ENCODE measurements around the gene DNAH17. TPM values are rescaled to one million over a fixed set of nuclear protein-coding genes. Genes with fewer than 3 reads are reported as not detected.

The DNAH17 gene
- total and polyA plus RNA-seq, 3 experiments from 2014 or later: 0.20 TPM; not detected in 2

DNA sequence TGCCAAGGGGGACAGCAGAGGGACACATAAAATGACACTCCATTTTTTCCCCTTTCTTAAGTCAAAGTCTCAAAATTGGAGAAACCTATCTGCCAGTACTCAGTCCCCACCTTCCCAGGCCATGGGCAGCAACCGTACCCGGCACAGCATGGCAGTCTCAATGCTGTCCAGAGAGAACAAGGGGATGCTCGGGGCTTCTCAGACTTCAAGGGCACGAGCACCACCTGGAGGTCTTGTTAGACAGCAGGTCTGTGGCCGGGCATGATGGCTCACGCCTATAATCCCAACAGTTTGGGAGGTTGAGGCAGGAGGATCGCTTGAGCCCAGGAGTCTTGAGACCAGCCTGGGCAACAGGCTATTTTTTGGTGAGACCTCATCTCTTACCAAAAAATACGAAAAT, 3.2 kb downstream of the DNAH17 start:
- ChIA-PET CTCF (no interaction called here), POLR2A (no interaction called here)
- Histone ChIP-seq H3K4me3 (ENCODE audit: low read length) (no peak overlapping the region), H3K27me3 (ENCODE audit: insufficient read depth, low read length, poor library complexity, severe bottlenecking) (no peaks in the 10 kb centered on the region), H3K4me1 (ENCODE audit: insufficient read depth, low read length) (no peaks in the 10 kb centered on the region), H3K9me3 (ENCODE audit: low read length) (no peaks in the 10 kb centered on the region), H3K36me3 (ENCODE audit: insufficient read depth, low read length) (no peaks in the 10 kb centered on the region), H3K27ac (ENCODE audit: low read depth, low read length) (no peak overlapping the region)
- H3K4me3 Mint-ChIP-seq: no peak overlapping the region
- H3K4me1 Mint-ChIP-seq: no peaks in the 10 kb centered on the region
- H3K36me3 Mint-ChIP-seq: no peaks in the 10 kb centered on the region
- H3K27ac Mint-ChIP-seq: peak overlapping the region in 1 of 8 donors; percentile 57
- DNase-seq: no peak
- H3K27me3 Mint-ChIP-seq: peaks cover 7 to 24% of the 10 kb centered on the region in 2 donors
- H3K9me3 Mint-ChIP-seq: no peaks in the 10 kb centered on the region

DNA sequence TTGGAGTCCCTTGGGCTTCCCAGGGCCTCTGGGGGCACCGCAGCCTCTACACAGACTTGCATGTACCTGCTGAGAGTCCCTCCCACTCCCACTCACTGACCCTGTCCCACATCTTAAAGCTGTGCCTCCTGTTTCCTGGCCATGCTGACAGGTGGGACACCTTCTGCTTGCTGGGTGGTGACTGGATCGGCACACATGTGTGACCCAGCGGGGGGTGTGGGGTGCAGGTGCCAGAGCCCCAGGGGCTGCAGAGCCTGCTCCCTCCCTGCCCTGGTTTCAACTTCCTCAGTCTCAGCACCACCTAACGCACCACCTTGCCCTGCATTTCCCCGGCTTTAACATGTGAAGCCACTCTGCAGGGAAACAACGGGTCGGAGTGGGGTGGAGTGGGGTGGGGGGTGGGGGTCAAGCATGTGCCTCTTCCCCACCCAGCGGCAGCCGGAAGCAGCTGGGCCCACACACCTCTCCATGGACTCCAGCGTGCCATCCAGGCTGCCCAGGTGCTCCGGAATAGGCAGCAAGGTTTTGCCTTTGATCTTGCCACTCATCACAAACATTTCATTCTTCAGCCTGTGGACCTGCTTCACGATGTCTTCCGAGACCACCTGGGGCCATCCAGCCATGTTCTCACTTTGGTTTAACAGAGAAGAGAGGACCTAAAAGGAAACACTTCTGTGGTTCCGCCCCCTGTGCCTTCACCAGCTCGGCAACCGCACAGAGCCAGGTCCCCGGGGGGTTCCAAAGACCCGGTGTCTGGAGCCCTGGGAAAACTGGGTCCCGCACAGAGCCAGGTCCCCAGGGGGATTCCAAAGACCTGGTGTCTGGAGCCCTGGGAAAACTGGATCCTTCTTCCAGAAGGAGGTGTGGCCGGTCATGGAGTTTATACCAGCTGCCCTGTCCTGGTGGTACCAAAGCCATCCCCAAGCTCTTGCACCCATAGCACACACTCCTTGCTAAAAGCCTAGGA, 4.7 kb downstream of the DNAH17 start:
- H3K36me3 ChIP-seq (ENCODE audit: insufficient read depth, low read length): no peaks in the 10 kb centered on the region
- Mint-ChIP-seq H3K4me3 (no peak overlapping the region), H3K9me3 (no peaks in the 10 kb centered on the region), H3K36me3 (no peaks in the 10 kb centered on the region), H3K27ac (no peak overlapping the region), H3K27me3 (peaks cover 10 to 32% of the 10 kb centered on the region in 2 donors), H3K4me1 (no peaks in the 10 kb centered on the region)
- ChIA-PET POLR2A (no interaction called here), CTCF (no interaction called here)
- H3K27me3 ChIP-seq (ENCODE audit: insufficient read depth, low read length, poor library complexity, severe bottlenecking): no peaks in the 10 kb centered on the region
- no peak overlapping the region for H3K4me3 ChIP-seq (ENCODE audit: low read length)
- no peaks in the 10 kb centered on the region for H3K4me1 ChIP-seq (ENCODE audit: insufficient read depth, low read length)
- DNase-seq: no peak
- no peak overlapping the region for H3K27ac ChIP-seq (ENCODE audit: low read depth, low read length)
- no peaks in the 10 kb centered on the region for H3K9me3 ChIP-seq (ENCODE audit: low read length)

DNA sequence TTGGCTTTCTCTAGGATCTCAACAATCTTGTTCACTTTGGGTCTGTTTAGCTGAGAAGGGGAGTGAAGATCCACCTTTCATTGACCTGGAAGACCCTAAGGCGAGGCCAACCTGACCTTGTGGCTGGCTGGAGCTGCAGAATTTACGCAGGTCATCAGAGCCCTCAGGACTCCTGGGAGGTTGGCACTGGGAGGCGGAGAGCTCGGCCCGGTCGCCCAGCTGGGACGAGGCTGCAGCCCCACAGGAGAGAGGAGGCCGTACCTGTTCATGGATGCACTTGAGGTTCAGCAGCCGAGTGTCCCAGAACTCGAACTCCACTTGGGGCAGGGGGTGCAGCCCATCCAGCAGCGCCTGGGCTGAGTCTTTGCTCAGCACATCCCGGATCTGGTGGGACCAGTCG, 5.9 kb downstream of the DNAH17 start:
- POLR2A ChIA-PET: no interaction called here
- Histone ChIP-seq H3K27ac (ENCODE audit: low read depth, low read length) (no peak overlapping the region), H3K27me3 (ENCODE audit: insufficient read depth, low read length, poor library complexity, severe bottlenecking) (no peaks in the 10 kb centered on the region), H3K4me1 (ENCODE audit: insufficient read depth, low read length) (no peaks in the 10 kb centered on the region), H3K9me3 (ENCODE audit: low read length) (no peaks in the 10 kb centered on the region), H3K36me3 (ENCODE audit: insufficient read depth, low read length) (no peaks in the 10 kb centered on the region), H3K4me3 (ENCODE audit: low read length) (no peak overlapping the region)
- Mint-ChIP-seq H3K27ac (no peak overlapping the region), H3K4me1 (no peaks in the 10 kb centered on the region), H3K27me3 (peaks cover 12 to 40% of the 10 kb centered on the region in 2 donors), H3K36me3 (no peaks in the 10 kb centered on the region), H3K4me3 (no peak overlapping the region), H3K9me3 (no peaks in the 10 kb centered on the region)
- CTCF ChIA-PET: no interaction called here
- no peak for DNase-seq

DNA sequence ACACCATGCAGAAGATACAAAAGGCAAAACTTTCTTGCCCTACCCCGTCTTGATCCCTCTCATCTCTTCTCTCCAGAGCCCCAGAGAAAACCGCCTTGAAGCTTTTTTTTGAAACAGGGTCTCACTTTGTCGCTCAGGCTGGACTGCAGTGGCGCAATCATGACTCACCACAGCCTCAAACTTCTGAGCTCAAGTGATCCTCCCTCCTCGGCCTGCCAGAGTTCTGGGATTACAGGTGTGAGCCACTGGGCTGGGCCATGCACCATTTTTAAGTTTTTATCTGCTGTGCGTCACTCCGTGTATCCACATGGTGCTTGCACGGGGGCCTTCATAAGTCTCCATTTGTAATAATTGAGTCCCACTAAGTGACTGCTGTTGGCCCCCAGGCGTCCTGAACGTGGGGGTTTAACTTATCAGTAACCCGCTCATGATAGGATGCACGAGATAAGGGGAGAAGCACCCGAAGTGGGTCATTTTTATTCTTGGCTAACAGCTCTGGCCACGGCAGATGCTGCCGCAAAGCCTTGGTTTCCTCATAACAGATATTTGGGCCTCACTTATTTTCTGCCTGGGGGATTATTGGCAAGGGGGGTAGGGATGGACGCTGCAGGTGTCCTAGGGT, 8.6 kb downstream of the DNAH17 start:
- Histone ChIP-seq H3K27ac (ENCODE audit: low read depth, low read length) (no peak overlapping the region), H3K4me1 (ENCODE audit: insufficient read depth, low read length) (no peaks in the 10 kb centered on the region), H3K4me3 (ENCODE audit: low read length) (no peak overlapping the region), H3K27me3 (ENCODE audit: insufficient read depth, low read length, poor library complexity, severe bottlenecking) (no peaks in the 10 kb centered on the region), H3K9me3 (ENCODE audit: low read length) (no peaks in the 10 kb centered on the region), H3K36me3 (ENCODE audit: insufficient read depth, low read length) (no peaks in the 10 kb centered on the region)
- Mint-ChIP-seq H3K36me3 (no peaks in the 10 kb centered on the region), H3K4me3 (no peak overlapping the region), H3K27me3 (peaks cover 12 to 39% of the 10 kb centered on the region in 2 donors), H3K27ac (peak overlapping the region in 1 of 8 donors; percentile 2), H3K4me1 (no peaks in the 10 kb centered on the region), H3K9me3 (no peaks in the 10 kb centered on the region)
- ChIA-PET POLR2A (no interaction called here), CTCF (no interaction called here)
- DNase-seq: no peak

DNA sequence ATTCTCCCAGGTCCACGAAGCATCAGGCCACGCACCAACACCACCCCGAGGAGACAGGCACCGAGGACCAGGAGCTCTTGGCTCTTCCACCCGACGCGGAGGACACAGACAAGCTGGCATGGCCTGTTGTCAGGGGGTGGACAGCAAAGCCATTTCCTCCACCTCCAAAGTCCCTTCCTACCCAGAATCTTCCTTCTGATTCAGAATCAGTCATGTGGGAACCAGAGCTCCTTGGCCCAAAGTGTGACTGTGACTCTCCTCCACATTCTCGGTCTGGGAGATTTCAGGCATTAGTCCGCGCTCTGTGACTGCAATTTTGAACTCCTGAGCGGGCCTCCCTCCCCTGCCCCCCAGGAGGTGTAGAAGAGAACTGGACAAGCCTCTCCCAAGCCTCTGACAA, 9.2 kb downstream of the DNAH17 start:
- CTCF ChIA-PET: no interaction called here
- H3K36me3 ChIP-seq (ENCODE audit: insufficient read depth, low read length): no peaks in the 10 kb centered on the region
- Mint-ChIP-seq H3K4me3 (no peak overlapping the region), H3K9me3 (no peaks in the 10 kb centered on the region), H3K36me3 (no peaks in the 10 kb centered on the region), H3K27ac (peak overlapping the region in 1 of 8 donors; percentile 2), H3K27me3 (peaks cover 13 to 45% of the 10 kb centered on the region in 2 donors), H3K4me1 (no peaks in the 10 kb centered on the region)
- H3K4me3 ChIP-seq (ENCODE audit: low read length): no peak overlapping the region
- H3K4me1 ChIP-seq (ENCODE audit: insufficient read depth, low read length): no peaks in the 10 kb centered on the region
- DNase-seq: no peak
- POLR2A ChIA-PET: no interaction called here
- H3K27me3 ChIP-seq (ENCODE audit: insufficient read depth, low read length, poor library complexity, severe bottlenecking): no peaks in the 10 kb centered on the region
- H3K27ac ChIP-seq (ENCODE audit: low read depth, low read length): no peak overlapping the region
- H3K9me3 ChIP-seq (ENCODE audit: low read length): no peaks in the 10 kb centered on the region

DNA sequence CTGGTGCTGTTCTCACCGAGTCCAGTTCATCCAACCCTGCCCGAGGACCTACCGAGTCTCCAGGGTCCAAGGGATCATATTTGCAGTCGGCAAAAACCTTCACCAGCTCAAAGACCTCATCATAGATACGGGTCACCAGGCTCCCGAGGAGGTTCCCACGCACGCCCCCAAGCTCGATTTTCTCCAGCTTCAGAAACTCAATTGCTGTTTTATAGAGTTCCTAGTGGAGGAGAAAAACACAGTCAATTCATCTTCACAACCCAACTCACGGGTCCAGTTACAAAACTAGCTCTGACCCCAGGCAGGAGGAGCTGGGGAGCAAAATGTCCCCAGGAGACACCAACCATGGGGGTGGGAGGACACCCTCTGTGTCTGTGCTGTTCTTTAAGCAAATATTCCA, 10.2 kb downstream of the DNAH17 start:
- Histone ChIP-seq H3K4me3 (ENCODE audit: low read length) (no peak overlapping the region), H3K27me3 (ENCODE audit: insufficient read depth, low read length, poor library complexity, severe bottlenecking) (no peaks in the 10 kb centered on the region), H3K36me3 (ENCODE audit: insufficient read depth, low read length) (no peaks in the 10 kb centered on the region), H3K9me3 (ENCODE audit: low read length) (no peaks in the 10 kb centered on the region), H3K27ac (ENCODE audit: low read depth, low read length) (no peak overlapping the region), H3K4me1 (ENCODE audit: insufficient read depth, low read length) (no peaks in the 10 kb centered on the region)
- DNase-seq: no peak
- Mint-ChIP-seq H3K4me3 (no peak overlapping the region), H3K36me3 (no peaks in the 10 kb centered on the region), H3K4me1 (no peaks in the 10 kb centered on the region), H3K9me3 (no peaks in the 10 kb centered on the region), H3K27me3 (peaks cover 13 to 50% of the 10 kb centered on the region in 2 donors), H3K27ac (no peak overlapping the region)
- ChIA-PET CTCF (no interaction called here), POLR2A (no interaction called here)

DNA sequence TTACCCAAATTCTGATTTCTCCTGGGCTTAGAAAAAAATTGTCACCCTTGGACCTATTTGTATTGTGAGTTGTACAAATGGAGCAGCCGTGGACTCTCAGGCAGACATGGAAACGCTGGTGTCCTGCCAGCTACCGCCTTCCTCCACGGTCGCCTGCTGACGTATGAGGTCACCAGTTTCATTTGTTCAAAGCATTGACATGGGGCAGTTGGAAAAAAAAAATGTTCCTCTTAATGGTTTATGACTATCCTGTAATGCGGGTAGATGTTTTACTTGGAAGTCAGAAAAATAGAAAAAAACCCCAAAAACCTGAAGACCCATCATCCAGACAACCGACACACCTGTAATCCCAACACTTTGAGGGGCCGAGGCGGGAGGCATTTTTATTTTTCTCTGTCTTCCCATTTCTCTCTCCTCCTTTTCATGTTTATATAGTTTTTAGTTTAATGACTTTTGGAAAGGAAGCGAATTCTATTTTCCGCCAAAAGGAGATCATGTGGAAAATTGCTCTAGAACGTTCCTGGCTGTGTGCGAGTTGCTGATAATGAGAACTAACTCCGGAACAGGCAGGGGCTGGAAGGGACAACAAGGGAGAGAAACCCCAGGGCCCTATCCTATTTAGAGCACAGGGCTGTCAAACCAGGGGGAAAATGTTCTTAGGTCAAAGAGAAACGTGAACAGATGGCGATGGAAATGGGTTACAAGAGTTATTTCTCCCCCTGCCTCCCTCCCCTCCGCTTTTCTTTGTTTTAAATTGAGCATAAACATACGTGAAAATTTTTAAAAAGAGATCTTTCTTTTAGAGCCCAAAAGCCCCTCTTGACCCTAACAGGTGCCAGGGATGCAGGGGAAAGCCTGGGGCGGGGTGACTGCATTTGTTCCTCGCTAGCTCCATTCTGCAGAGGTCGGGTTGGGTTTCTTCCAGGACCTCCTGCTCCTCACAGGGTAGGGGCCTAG, 13.7 kb downstream of the DNAH17 start:
- H3K4me1 ChIP-seq (ENCODE audit: insufficient read depth, low read length): no peaks in the 10 kb centered on the region
- Mint-ChIP-seq H3K36me3 (no peaks in the 10 kb centered on the region), H3K4me1 (no peaks in the 10 kb centered on the region), H3K27me3 (peaks cover 8 to 36% of the 10 kb centered on the region in 2 donors), H3K27ac (no peak overlapping the region), H3K9me3 (no peaks in the 10 kb centered on the region), H3K4me3 (no peak overlapping the region)
- no peaks in the 10 kb centered on the region for H3K36me3 ChIP-seq (ENCODE audit: insufficient read depth, low read length)
- POLR2A ChIA-PET: no interaction called here
- H3K9me3 ChIP-seq (ENCODE audit: low read length): no peaks in the 10 kb centered on the region
- DNase-seq: no peak
- no peak overlapping the region for H3K27ac ChIP-seq (ENCODE audit: low read depth, low read length)
- H3K4me3 ChIP-seq (ENCODE audit: low read length): no peak overlapping the region
- H3K27me3 ChIP-seq (ENCODE audit: insufficient read depth, low read length, poor library complexity, severe bottlenecking): no peaks in the 10 kb centered on the region
- CTCF ChIA-PET: no interaction called here

DNA sequence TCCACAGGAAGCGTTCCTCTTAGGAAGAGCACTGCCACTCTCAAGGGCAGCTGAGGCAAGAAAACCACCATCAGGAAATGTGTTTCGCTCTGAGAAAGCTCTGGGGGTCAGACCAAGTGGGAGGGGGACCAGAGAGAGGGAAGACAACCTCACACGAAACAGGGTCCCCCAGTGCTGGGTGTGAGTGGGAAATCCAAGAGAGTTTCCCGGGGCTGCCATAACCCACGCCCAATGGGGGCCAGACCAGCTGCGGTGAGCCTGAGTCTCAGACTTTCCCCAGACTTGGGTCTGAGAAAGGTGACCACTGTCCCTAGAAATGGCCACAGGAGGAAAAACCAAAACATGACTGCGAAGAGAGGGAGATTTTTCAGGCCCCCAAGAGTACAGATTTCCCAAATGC, 14.5 kb downstream of the DNAH17 start:
- H3K9me3 Mint-ChIP-seq: no peaks in the 10 kb centered on the region
- no peaks in the 10 kb centered on the region for H3K4me1 ChIP-seq (ENCODE audit: insufficient read depth, low read length)
- no peak overlapping the region for H3K4me3 Mint-ChIP-seq
- DNase-seq: no peak
- no peaks in the 10 kb centered on the region for H3K4me1 Mint-ChIP-seq
- no peaks in the 10 kb centered on the region for H3K9me3 ChIP-seq (ENCODE audit: low read length)
- ChIA-PET CTCF (no interaction called here), POLR2A (no interaction called here)
- H3K27ac ChIP-seq (ENCODE audit: low read depth, low read length): no peak overlapping the region
- no peaks in the 10 kb centered on the region for H3K36me3 ChIP-seq (ENCODE audit: insufficient read depth, low read length)
- H3K27ac Mint-ChIP-seq: peak overlapping the region in 1 of 8 donors; percentile 66
- no peak overlapping the region for H3K4me3 ChIP-seq (ENCODE audit: low read length)
- peaks cover 8 to 30% of the 10 kb centered on the region in 2 donors for H3K27me3 Mint-ChIP-seq
- no peaks in the 10 kb centered on the region for H3K36me3 Mint-ChIP-seq
- H3K27me3 ChIP-seq (ENCODE audit: insufficient read depth, low read length, poor library complexity, severe bottlenecking): no peaks in the 10 kb centered on the region
